Keratinocyte (primary cell): ENCODE measurements around the gene ZNF282. TPM values are rescaled to one million over a fixed set of nuclear protein-coding genes. Genes with fewer than 3 reads are reported as not detected.

Experiments used
- DNase-seq: peaks from one replicate; pipeline ENCODE4 v3.0.0-alpha.2; 2011; ENCODE audit warnings: low read depth, missing footprints, low spot score
- FAIRE-seq: peaks from 2 replicates; lab custom pipeline; 2011; peaks lifted over from hg19 to GRCh38; lab: Jason Lieb, UNC
- H2AFZ ChIP-seq: 2 replicates; pipeline ENCODE4 v1.6.0; 2012; ENCODE audit warnings: low read length, control low read depth, inconsistent platforms; ENCODE audit not compliant: control insufficient read depth
- H3K27ac ChIP-seq: 2 replicates; pipeline ENCODE4 v1.5.1; 2011; ENCODE audit warnings: low read length; ENCODE audit not compliant: control insufficient read depth, insufficient read depth
- H3K27me3 ChIP-seq: 3 replicates; pipeline ENCODE4 v1.6.0; 2011; ENCODE audit warnings: low read length; ENCODE audit not compliant: control insufficient read depth, insufficient read depth; ENCODE audit errors: extremely low read depth
- H3K36me3 ChIP-seq, 2 experiments: 2 replicates in 1 of 2; 3 replicates in 1 of 2; pipeline ENCODE4 v1.5.1; 2011; ENCODE audit warnings: low read length in 2 of 2, mild to moderate bottlenecking in 1 of 2; ENCODE audit not compliant: control insufficient read depth in 2 of 2, insufficient read depth in 2 of 2; ENCODE audit errors: extremely low read depth in 1 of 2
- H3K4me1 ChIP-seq: 3 replicates; pipeline ENCODE4 v1.5.1; 2011; ENCODE audit warnings: low read length; ENCODE audit not compliant: control insufficient read depth, insufficient read depth; ENCODE audit errors: extremely low read depth
- H3K4me2 ChIP-seq: 3 replicates; pipeline ENCODE4 v1.6.0; 2011; ENCODE audit warnings: low read depth, low read length; ENCODE audit not compliant: control insufficient read depth, insufficient read depth; ENCODE audit errors: extremely low read depth
- H3K4me3 ChIP-seq, 3 experiments: fragments of 200-600 bp in 1 of 3; sonication (generic) in 1 of 3; 2 replicates in 2 of 3; 3 replicates in 1 of 3; pipeline ENCODE4 v1.5.1; 2011 to 2016; ENCODE audit warnings: low read length in 3 of 3, mild to moderate bottlenecking in 3 of 3, control low read depth in 2 of 3, inconsistent platforms in 1 of 3, low read depth in 1 of 3, mixed read lengths in 1 of 3, mixed run types in 1 of 3, moderate library complexity in 1 of 3; ENCODE audit not compliant: control insufficient read depth in 2 of 3, insufficient read depth in 2 of 3; ENCODE audit errors: extremely low read depth in 1 of 3
- H3K79me2 ChIP-seq: 2 replicates; pipeline ENCODE4 v1.6.0; 2012; ENCODE audit warnings: low read length; ENCODE audit not compliant: control insufficient read depth, insufficient read depth
- H3K9ac ChIP-seq: 3 replicates; pipeline ENCODE4 v1.6.0; 2011; ENCODE audit warnings: low read length; ENCODE audit not compliant: control insufficient read depth, insufficient read depth; ENCODE audit errors: extremely low read depth
- H3K9me1 ChIP-seq: 3 replicates; pipeline ENCODE4 v1.6.0; 2011; ENCODE audit warnings: low read length; ENCODE audit not compliant: control insufficient read depth, insufficient read depth; ENCODE audit errors: extremely low read depth
- H3K9me3 ChIP-seq: 2 replicates; pipeline ENCODE4 v1.5.1; 2012; ENCODE audit warnings: low read depth, low read length; ENCODE audit not compliant: control insufficient read depth
- H4K20me1 ChIP-seq: 3 replicates; pipeline ENCODE4 v1.6.0; 2011; ENCODE audit warnings: low read length; ENCODE audit not compliant: control insufficient read depth, insufficient read depth; ENCODE audit errors: extremely low read depth
- EZH2 ChIP-seq: IDR thresholded peaks from one replicate; pipeline ENCODE4 v1.6.1; 2012; ENCODE audit warnings: inconsistent platforms, mild to moderate bottlenecking, low read length, moderate library complexity
- dilution Hi-C: fragments of 300-500 bp; cut with MboI; formaldehyde crosslinking; loops from one replicate; pipeline ENCODE4 v1.7.0; 2020; ENCODE audit warnings: low sequenced_read_pairs; ENCODE audit not compliant: extremely low pct_ligation_motif_present
- polyA plus RNA-seq, 5 experiments: library from polyadenylated mRNA; depleted of rRNA in 3 of 5; stranded (reverse) in 3 of 5; stranded (forward) in 1 of 5; unstranded in 1 of 5; fragments of >200 nt; gene quantifications; 1 replicate in 1 of 5; 2 replicates in 3 of 5; 3 replicates in 1 of 5; pipeline versions ENCODE4 v1.2.1 to v1.2.3, GENCODE V29; 2011 to 2012; ENCODE audit warnings: missing spikeins in 2 of 5, low read depth in 1 of 5, low replicate concordance in 1 of 5
- TF ChIP-seq, protein P1 (sequence below), 3 experiments: IDR thresholded peaks in 1 of 3; conservative IDR thresholded peaks in 1 of 3; optimal IDR thresholded peaks in 1 of 3; 2 replicates in 2 of 3; 3 replicates in 1 of 3; pipeline versions ENCODE3 to v1.5.1; 2011; ENCODE audit warnings: low read length in 3 of 3, mild to moderate bottlenecking in 3 of 3, moderate library complexity in 2 of 3, control low read depth in 1 of 3, inconsistent platforms in 1 of 3; ENCODE audit not compliant: insufficient read depth in 2 of 3; ENCODE audit errors: extremely low read depth in 1 of 3

Gene ZNF282
- polyA plus RNA-seq, 1 donor (not counting 4 experiments of a cell fraction or from before 2014, with no cell fraction given): 13.1 TPM

DNA sequence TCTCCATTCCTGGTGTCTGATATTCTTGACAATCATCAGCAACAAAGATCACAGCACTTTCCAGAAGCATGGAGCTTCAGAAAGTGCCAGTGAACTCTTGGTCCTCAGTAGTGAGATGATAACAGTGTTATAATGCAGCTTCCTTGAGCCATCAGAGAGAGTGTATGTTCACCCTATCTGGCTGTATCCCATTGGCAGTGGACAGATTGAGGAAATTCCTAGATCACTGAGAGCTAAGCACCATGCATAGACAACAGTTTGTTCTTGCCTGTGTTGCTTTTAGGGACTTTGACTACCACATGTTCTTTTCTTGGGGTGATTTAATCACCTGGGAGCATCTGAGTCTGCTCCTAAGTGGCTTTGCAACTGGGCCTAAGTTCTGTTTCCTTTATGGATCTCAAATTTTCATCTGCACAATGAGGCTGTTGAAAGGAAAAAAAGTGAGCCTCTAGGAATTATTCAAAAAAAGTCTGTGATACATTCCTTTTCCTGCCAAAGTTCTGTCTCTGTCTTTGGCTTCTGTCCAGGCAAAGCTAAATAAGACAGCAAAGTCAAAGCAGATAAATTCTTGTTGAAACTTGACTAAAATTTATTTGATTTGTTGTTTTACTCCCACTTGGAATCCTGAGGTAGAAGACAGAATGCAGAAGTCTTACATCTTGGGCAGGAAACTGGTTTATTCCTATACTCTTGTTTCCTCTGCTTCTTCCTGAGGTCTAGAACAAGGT, 14.5 kb upstream of the ZNF282 start:
- dilution Hi-C loops: no loop called here
- Histone ChIP-seq H3K9me3 (no peaks in the 10 kb centered on the region), H3K4me3 (peak overlapping the region in 1 of 3 experiments; percentile 14), H4K20me1 (no peaks in the 10 kb centered on the region), H3K9me1 (no peaks in the 10 kb centered on the region), H3K27ac (peak overlapping the region; percentile 33), H3K27me3 (no peaks in the 10 kb centered on the region), H2AFZ (no peak overlapping the region), H3K36me3 (peaks cover 25 to 28% of the 10 kb centered on the region in 2 experiments), H3K4me2 (peak overlapping the region; percentile 49), H3K9ac (no peak overlapping the region), H3K4me1 (peaks cover 27% of the 10 kb centered on the region), H3K79me2 (peaks cover 1% of the 10 kb centered on the region)
- DNase-seq (no peak), FAIRE-seq (peak; percentile 98)
- TF ChIP-seq, protein P1, sequence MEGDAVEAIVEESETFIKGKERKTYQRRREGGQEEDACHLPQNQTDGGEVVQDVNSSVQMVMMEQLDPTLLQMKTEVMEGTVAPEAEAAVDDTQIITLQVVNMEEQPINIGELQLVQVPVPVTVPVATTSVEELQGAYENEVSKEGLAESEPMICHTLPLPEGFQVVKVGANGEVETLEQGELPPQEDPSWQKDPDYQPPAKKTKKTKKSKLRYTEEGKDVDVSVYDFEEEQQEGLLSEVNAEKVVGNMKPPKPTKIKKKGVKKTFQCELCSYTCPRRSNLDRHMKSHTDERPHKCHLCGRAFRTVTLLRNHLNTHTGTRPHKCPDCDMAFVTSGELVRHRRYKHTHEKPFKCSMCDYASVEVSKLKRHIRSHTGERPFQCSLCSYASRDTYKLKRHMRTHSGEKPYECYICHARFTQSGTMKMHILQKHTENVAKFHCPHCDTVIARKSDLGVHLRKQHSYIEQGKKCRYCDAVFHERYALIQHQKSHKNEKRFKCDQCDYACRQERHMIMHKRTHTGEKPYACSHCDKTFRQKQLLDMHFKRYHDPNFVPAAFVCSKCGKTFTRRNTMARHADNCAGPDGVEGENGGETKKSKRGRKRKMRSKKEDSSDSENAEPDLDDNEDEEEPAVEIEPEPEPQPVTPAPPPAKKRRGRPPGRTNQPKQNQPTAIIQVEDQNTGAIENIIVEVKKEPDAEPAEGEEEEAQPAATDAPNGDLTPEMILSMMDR (optimal IDR thresholded peaks at IDR 0.05 in 1 of 3, IDR thresholded peaks at IDR 0.05 in 1 of 3, conservative IDR thresholded peaks at IDR 0.05 in 1 of 3; ENCODE audit: extremely low read depth in 1 of 3, insufficient read depth in 2 of 3, low read length in 3 of 3): no peak
- no peak for TF ChIP-seq EZH2

DNA sequence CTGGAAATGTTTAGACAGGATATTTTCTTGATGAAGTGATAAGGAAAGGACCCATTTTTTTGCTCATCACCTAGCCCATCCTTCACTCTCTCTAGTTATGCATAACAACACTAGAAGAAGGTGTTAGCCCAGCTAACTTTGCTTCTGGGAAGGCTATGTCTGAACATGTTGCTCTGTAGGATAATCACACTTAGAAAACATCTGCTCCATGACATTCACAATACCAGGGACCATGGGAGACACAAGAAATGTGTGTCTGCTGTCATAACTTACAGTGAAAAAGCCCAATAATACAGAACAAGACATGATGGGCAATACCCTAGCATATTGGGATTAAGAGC, 13.9 kb upstream of the ZNF282 start:
- DNase-seq: no peak
- no peak overlapping the region for H3K9ac ChIP-seq
- no peaks in the 10 kb centered on the region for H4K20me1 ChIP-seq
- dilution Hi-C loops: no loop called here
- H3K36me3 ChIP-seq: peaks cover 22 to 28% of the 10 kb centered on the region in 2 experiments
- peak overlapping the region; percentile 49 for H3K4me2 ChIP-seq
- peak overlapping the region; percentile 16 for H3K27ac ChIP-seq
- H3K4me3 ChIP-seq: no peak overlapping the region
- peaks cover 1% of the 10 kb centered on the region for H3K79me2 ChIP-seq
- peaks cover 27% of the 10 kb centered on the region for H3K4me1 ChIP-seq
- no peak for FAIRE-seq
- H3K9me1 ChIP-seq: no peaks in the 10 kb centered on the region
- no peak for TF ChIP-seq EZH2
- TF ChIP-seq, protein P1 (optimal IDR thresholded peaks at IDR 0.05 in 1 of 3, IDR thresholded peaks at IDR 0.05 in 1 of 3, conservative IDR thresholded peaks at IDR 0.05 in 1 of 3; ENCODE audit: extremely low read depth in 1 of 3, insufficient read depth in 2 of 3, low read length in 3 of 3): no peak
- no peaks in the 10 kb centered on the region for H3K9me3 ChIP-seq
- no peak overlapping the region for H2AFZ ChIP-seq
- no peaks in the 10 kb centered on the region for H3K27me3 ChIP-seq
